Spinal cord (tissue), 10 donors: ENCODE measurements around the gene SUSD4. TPM values are rescaled to one million over a fixed set of nuclear protein-coding genes. Genes with fewer than 3 reads are reported as not detected.
"Not testable (repeated sequence)": the region's sequence is repeated elsewhere in the genome, so short reads cannot be mapped to it uniquely, and the experiment has no call there.

ENCODE experiments used
- DNase-seq, 6 donors: peaks; one replicate each; pipeline versions ENCODE4 v3.0.0 to v3.0.0-alpha.2; 2013 to 2015; ENCODE audit warnings: low spot score in 6 of 6, low read depth in 4 of 6
- H3K27ac ChIP-seq: one replicate; pipeline ENCODE4 v1.5.1; 2013; ENCODE audit warnings: low read depth, low read length, control low read depth
- H3K27me3 ChIP-seq: one replicate; pipeline ENCODE4 v1.6.1; 2013; ENCODE audit warnings: low read length; ENCODE audit not compliant: control insufficient read depth, insufficient read depth
- H3K36me3 ChIP-seq: one replicate; pipeline ENCODE4 v1.6.1; 2013; ENCODE audit warnings: low read length; ENCODE audit not compliant: control insufficient read depth, insufficient read depth
- H3K4me1 ChIP-seq: one replicate; pipeline ENCODE4 v1.6.1; 2013; ENCODE audit warnings: low read length; ENCODE audit not compliant: control insufficient read depth, insufficient read depth
- H3K4me3 ChIP-seq: one replicate; pipeline ENCODE4 v1.5.1; 2013; ENCODE audit warnings: low read depth, low read length, control low read depth
- H3K9me3 ChIP-seq: one replicate; pipeline ENCODE4 v1.6.1; 2013; ENCODE audit warnings: low read length; ENCODE audit not compliant: control insufficient read depth, insufficient read depth
- WGBS: methylation state at CpG from one replicate; pipeline ENCODE4 v1.1.5; 2013; ENCODE audit warnings: missing lambda C conversion rate; ENCODE audit not compliant: insufficient coverage; 5-methylcytosine and 5-hydroxymethylcytosine counted together
- polyA plus RNA-seq, 2 donors: library from polyadenylated mRNA; unstranded; fragments of 120-200 nt; gene quantifications; one replicate each; pipeline ENCODE4 v1.2.1, GENCODE V29; 2013; ENCODE audit not compliant: insufficient read length in 2 of 2
- total RNA-seq, 2 donors: library from RNA; depleted of rRNA in 1 of 2; stranded (reverse); fragments of 120-200 nt in 1 of 2; fragments of >200 nt in 1 of 2; gene quantifications; one replicate each; pipeline versions ENCODE4 v1.2.3 to v1.2.4, GENCODE V29; 2013 to 2014
- donor health status: healthy.

The SUSD4 gene
- total and polyA plus RNA-seq, 4 donors, result 20.2 to 54.4 (median 42.8) TPM

GRCh38 chr1:223401873-223402789, 38.2 kb upstream of the SUSD4 start:
- no peak overlapping the region for H3K4me3 ChIP-seq
- no peak for DNase-seq
- H3K4me1 ChIP-seq, result no peaks in the 10 kb centered on the region

GRCh38 chr1:223399393-223399792, 35.4 kb upstream of the SUSD4 start:
- H3K9me3 ChIP-seq, H3K27ac ChIP-seq, H3K36me3 ChIP-seq, DNase-seq, H3K4me1 ChIP-seq, H3K27me3 ChIP-seq, H3K4me3 ChIP-seq: not testable (repeated sequence)
- WGBS, result no CpG with 5 or more reads among the region's 6 CpGs

More at GRCh38 chr1:223401873-223402789, 38.2 kb upstream of the SUSD4 start:
- Histone ChIP-seq H3K27ac (no peak overlapping the region), H3K36me3 (no peaks in the 10 kb centered on the region), H3K9me3 (no peaks in the 10 kb centered on the region), H3K27me3 (no peaks in the 10 kb centered on the region)
- WGBS, result no CpG with 5 or more reads among the region's 2 CpGs

GRCh38 chr1:223394706-223395105, 30.7 kb upstream of the SUSD4 start:
- 96% methylated on average over 13 of the region's 13 CpGs for WGBS
- DNase-seq, result no peak
- H3K27me3 ChIP-seq, result peaks cover 22% of the 10 kb centered on the region

GRCh38 chr1:223394242-223394641, 30.3 kb upstream of the SUSD4 start:
- 92% methylated on average over 27 of the region's 27 CpGs for WGBS
- no peak for DNase-seq
- Histone ChIP-seq H3K9me3 (no peaks in the 10 kb centered on the region), H3K27me3 (peaks cover 22% of the 10 kb centered on the region), H3K4me1 (peaks cover 9% of the 10 kb centered on the region), H3K4me3 (no peak overlapping the region), H3K27ac (no peak overlapping the region), H3K36me3 (no peaks in the 10 kb centered on the region)

More at GRCh38 chr1:223394706-223395105, 30.7 kb upstream of the SUSD4 start:
- Histone ChIP-seq H3K36me3 (no peaks in the 10 kb centered on the region), H3K4me3 (no peak overlapping the region), H3K9me3 (no peaks in the 10 kb centered on the region), H3K4me1 (peaks cover 9% of the 10 kb centered on the region), H3K27ac (no peak overlapping the region)

GRCh38 chr1:223393275-223394214, 29.6 kb upstream of the SUSD4 start, which contains the start of gene CCDC185:
CCDC185 (plus strand) TSS chr1:223393415; CDS start chr1:223393476, 61 bp downstream.
- H3K27ac ChIP-seq, result no peak within 1 kb of the TSS
- H3K27me3 ChIP-seq, result peaks cover 22% of the 10 kb centered on the region
- no peaks in the 10 kb centered on the region for H3K9me3 ChIP-seq
- H3K4me3 ChIP-seq, result peak within 1 kb of the TSS; percentile 11
- H3K36me3 ChIP-seq, result no peaks in the 10 kb centered on the region
- 23% methylated on average over 73 of the region's 73 CpGs for WGBS
- peaks cover 9% of the 10 kb centered on the region for H3K4me1 ChIP-seq
- peak in 2 of 6 donors; percentile 8 to 15 for DNase-seq

GRCh38 chr1:223390618-223391017, 26.6 kb upstream of the SUSD4 start:
- Histone ChIP-seq H3K27me3 (peaks cover 22% of the 10 kb centered on the region), H3K36me3 (no peaks in the 10 kb centered on the region), H3K9me3 (no peaks in the 10 kb centered on the region), H3K4me1 (peaks cover 9% of the 10 kb centered on the region), H3K27ac (no peak overlapping the region), H3K4me3 (no peak overlapping the region)
- DNase-seq, result peak in 1 of 6 donors; percentile 16

GRCh38 chr1:223386013-223386412, 22.0 kb upstream of the SUSD4 start:
- no CpG with 5 or more reads among the region's 2 CpGs for WGBS

GRCh38 chr1:223378754-223379153, 14.8 kb upstream of the SUSD4 start:
- Histone ChIP-seq H3K36me3 (no peaks in the 10 kb centered on the region), H3K27ac (no peak overlapping the region), H3K4me1 (no peaks in the 10 kb centered on the region), H3K27me3 (no peaks in the 10 kb centered on the region), H3K9me3 (no peaks in the 10 kb centered on the region), H3K4me3 (no peak overlapping the region)
- no peak for DNase-seq

More at GRCh38 chr1:223386013-223386412, 22.0 kb upstream of the SUSD4 start:
- no peaks in the 10 kb centered on the region for H3K27me3 ChIP-seq
- H3K9me3 ChIP-seq, result no peaks in the 10 kb centered on the region
- no peaks in the 10 kb centered on the region for H3K36me3 ChIP-seq
- no peak overlapping the region for H3K4me3 ChIP-seq
- no peaks in the 10 kb centered on the region for H3K4me1 ChIP-seq
- no peak overlapping the region for H3K27ac ChIP-seq
- no peak for DNase-seq

- no peak for DNase-seq
- no peak overlapping the region for H3K27ac ChIP-seq
- H3K9me3 ChIP-seq, result no peaks in the 10 kb centered on the region
- no peaks in the 10 kb centered on the region for H3K4me1 ChIP-seq
- H3K4me3 ChIP-seq, result no peak overlapping the region
- WGBS, result 90% methylated on average over 2 of the region's 4 CpGs
- no peaks in the 10 kb centered on the region for H3K36me3 ChIP-seq
- no peaks in the 10 kb centered on the region for H3K27me3 ChIP-seq
Observed at GRCh38 chr1:223374064-223374610, 10.2 kb upstream of the SUSD4 start.
